Measurements from ENCODE around the gene GPATCH3.
"Not testable (repeated sequence)": the region's sequence is repeated elsewhere in the genome, so short reads cannot be mapped to it uniquely, and the experiment has no call there.

Gene GPATCH3

GRCh38 chr1:26853156-26853555, 47.1 kb downstream of the GPATCH3 start:
- in situ Hi-C loops (cut with MboI; ENCODE audit: low pct_unique_long_range_greater_than_20kb, low sequenced_read_pairs), result no loop called here
- DNase-seq, result peak; percentile 80

DNA sequence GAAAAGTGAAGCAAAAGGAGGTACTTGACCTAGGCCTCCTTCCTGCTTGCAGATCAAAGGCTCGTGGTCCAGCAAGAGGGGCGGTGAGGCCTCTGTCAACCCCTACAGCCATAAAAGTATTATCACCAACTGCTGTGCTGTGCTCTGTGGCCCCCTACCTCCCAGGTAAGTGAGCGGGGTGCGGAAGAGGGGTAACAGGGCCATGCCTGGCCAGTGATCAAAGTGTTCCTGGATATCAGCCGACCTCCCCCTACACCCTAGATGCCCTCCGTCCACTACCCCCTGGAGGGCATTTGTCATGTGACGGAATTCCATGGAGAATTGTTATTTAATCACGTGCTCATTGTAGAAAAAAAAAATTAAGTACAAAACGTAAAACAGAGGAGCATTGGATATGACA, 47.6 kb downstream of the GPATCH3 start:
- in situ Hi-C loops (cut with MboI; ENCODE audit: low pct_unique_long_range_greater_than_20kb, low sequenced_read_pairs), result no loop called here
- DNase-seq, result no peak

DNA sequence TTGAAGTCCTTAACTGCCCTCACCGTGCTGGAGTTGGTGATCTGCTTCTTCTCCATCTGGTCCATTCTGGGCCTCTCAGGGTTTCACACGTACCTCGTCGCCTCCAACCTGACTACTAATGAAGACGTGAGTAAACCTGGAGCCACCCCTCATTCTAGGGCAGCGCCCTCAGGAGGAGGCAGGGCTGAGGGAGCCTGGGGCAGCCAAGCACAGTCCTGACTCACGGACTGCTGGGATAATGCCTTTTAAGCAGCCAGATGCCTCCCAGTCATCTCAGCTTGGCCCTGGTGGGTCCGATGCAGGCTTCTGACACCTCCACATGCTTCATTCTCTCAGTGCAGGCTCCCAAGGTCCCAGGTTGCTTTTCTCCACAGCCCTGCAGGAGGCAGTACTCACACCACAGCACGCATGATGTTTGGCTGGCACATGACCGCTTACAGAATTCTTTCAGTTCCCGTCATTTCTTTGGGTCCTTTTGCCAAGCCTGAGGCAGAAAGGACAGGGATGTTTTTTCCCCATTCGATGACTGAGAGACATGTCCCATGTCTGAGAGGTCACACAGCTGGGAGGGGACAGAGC, 49.1 kb downstream of the GPATCH3 start:
- DNase-seq, result no peak
- in situ Hi-C loops (cut with MboI; ENCODE audit: low pct_unique_long_range_greater_than_20kb, low sequenced_read_pairs), result no loop called here

- DNase-seq, result no peak
- in situ Hi-C loops (cut with MboI; ENCODE audit: low pct_unique_long_range_greater_than_20kb, low sequenced_read_pairs), result no loop called here
Observed at GRCh38 chr1:26848941-26849774, 51.1 kb downstream of the GPATCH3 start.

DNA sequence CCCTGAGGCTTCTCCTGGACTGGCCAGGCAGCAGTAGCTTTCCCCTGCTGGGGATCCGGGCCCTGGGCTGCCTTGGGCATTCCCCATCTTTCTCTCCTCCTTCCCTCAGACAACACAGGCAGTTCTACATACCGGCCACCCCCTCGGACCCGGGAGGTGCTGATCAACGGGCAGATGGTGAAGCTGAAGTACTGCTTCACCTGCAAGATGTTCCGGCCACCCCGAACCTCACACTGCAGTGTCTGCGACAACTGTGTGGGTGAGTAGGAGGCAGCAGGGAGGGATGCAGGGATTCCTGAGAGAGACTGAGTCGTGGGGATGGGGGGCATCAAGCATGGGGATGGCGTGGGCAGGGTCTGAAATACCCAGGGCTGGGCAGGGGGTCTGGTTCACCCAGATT, 51.8 kb downstream of the GPATCH3 start:
- no peak for DNase-seq
- in situ Hi-C loops (cut with MboI; ENCODE audit: low pct_unique_long_range_greater_than_20kb, low sequenced_read_pairs), result no loop called here

DNA sequence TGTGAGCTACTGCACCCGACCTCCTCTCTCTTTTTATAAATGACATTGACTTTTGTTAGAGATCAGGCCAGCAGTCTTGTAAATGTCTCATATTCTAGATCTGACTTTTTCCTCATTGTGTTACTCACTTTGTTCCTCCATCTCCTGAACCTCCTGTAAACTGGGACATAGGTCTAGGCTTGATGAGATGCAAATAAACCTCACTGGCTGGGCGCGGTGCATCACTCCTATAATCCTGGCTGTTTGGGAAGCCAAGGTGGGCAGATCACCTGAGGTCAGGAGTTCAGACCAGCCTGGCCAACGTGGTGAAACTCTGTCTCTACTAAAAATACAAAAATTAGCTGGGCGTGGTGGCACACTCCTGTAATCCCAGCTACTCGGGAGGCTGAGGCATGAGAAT, 52.4 kb downstream of the GPATCH3 start:
- in situ Hi-C loops (cut with MboI; ENCODE audit: low pct_unique_long_range_greater_than_20kb, low sequenced_read_pairs); DNase-seq: not testable (repeated sequence)

DNA sequence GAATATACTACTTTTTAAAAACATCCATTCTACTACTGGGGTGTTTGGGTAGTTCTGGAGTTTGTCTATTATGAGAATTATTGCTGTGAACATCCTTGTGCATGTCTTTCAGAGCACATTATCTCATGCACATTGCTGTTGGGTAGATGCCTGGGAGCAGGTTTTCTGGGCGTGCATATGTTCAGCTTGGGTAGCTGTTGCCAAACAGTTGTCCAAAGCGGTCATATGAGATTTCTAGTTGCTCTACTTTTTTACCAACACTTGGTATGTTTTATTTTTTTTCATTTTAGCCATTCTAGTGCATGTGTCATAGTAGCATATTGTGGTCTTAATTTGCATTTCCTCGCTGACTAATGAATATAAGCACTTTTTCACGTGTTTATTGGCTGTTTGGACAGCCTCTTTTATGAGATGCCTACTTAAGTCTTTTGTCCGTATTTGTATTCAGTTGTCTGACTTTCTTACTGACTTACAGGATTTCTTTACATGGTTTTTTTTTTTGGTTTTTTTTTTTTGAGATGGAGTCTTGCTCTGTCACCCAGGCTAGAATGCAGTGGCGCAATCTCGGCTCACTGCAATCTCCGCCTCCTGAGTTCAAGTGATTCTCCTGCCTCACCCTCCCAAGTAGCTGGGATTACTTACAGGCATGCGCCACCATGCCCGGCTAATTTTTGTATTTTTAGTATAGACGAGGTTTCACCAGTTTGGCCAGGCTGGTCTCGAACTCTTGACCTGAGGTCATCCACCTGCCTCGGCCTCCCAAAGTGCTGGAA, 55.7 kb downstream of the GPATCH3 start:
- in situ Hi-C loops (cut with MboI; ENCODE audit: low pct_unique_long_range_greater_than_20kb, low sequenced_read_pairs), result no loop called here
- no peak for DNase-seq

Measured in KBM-7 (cell line).